HEK293 (cell line): Measurements from ENCODE around the gene EIF4G3.

ENCODE experiments used
- CTCF ChIA-PET: fragments of 350-600 bp; formaldehyde crosslinking; extraction: SDS; loops from one replicate; lab custom pipeline; 2021; ENCODE audit warnings: antibody characterized with exemption; lab: Yijun Ruan, JAX
- POLR2A ChIA-PET: fragments of 300-600 bp; formaldehyde crosslinking; extraction: SDS; loops from one replicate; lab custom pipeline; 2020; ENCODE audit warnings: antibody characterized with exemption, inconsistent platforms; lab: Yijun Ruan, JAX
- H3K27ac ChIP-seq: fragments of 200-500 bp; sonication (Bioruptor generic); 2 replicates; pipeline ENCODE4 v1.5.1; 2014; ENCODE audit warnings: low read depth, low read length, control low read depth, inconsistent platforms; ENCODE audit errors: extremely low read depth
- H3K36me3 ChIP-seq, 2 experiments: fragments of 200-500 bp in 1 of 2; sonication (Bioruptor generic) in 1 of 2; 1 replicate in 1 of 2; 2 replicates in 1 of 2; pipeline ENCODE4 v1.5.1; 2014 to 2017; ENCODE audit warnings: inconsistent platforms in 2 of 2, low read length in 2 of 2; ENCODE audit not compliant: control insufficient read depth in 2 of 2, insufficient read depth in 1 of 2
- H3K4me1 ChIP-seq: fragments of 200-500 bp; sonication (Bioruptor generic); 2 replicates; pipeline ENCODE4 v1.5.1; 2014; ENCODE audit warnings: mild to moderate bottlenecking, low read length, inconsistent platforms; ENCODE audit not compliant: control insufficient read depth, insufficient read depth
- H3K4me3 ChIP-seq: 2 replicates; pipeline ENCODE4 v1.5.1; 2011; ENCODE audit warnings: low read depth, mild to moderate bottlenecking, control low read depth, low read length, moderate library complexity
- H3K9me3 ChIP-seq: fragments of 200-500 bp; sonication (Bioruptor generic); 2 replicates; pipeline ENCODE4 v1.5.1; 2014; ENCODE audit warnings: low read depth, low read length, inconsistent platforms; ENCODE audit not compliant: control insufficient read depth, insufficient read depth
- GLIS1 ChIP-seq: fragments of 450-650 bp; formaldehyde crosslinking; IDR thresholded peaks from 2 replicates; pipeline ENCODE4 v1.5.1; 2016; ENCODE audit warnings: missing biosample characterization, missing genetic modification characterization
- HOXD13 ChIP-seq: sonication (generic); formaldehyde crosslinking; IDR thresholded peaks from 2 replicates; pipeline ENCODE4 v1.8.0; 2022; ENCODE audit warnings: missing genetic modification reagents, borderline replicate concordance
- KLF9 ChIP-seq: fragments of 450-650 bp; formaldehyde crosslinking; IDR thresholded peaks from 2 replicates; pipeline ENCODE4 v1.5.1; 2016; ENCODE audit warnings: missing biosample characterization, missing genetic modification characterization, low read depth
- MZF1 ChIP-seq: fragments of 450-650 bp; formaldehyde crosslinking; IDR thresholded peaks from 2 replicates; pipeline ENCODE4 v1.5.1; 2017; ENCODE audit warnings: missing biosample characterization, missing genetic modification characterization, borderline replicate concordance
- OSR2 ChIP-seq: fragments of 450-650 bp; formaldehyde crosslinking; IDR thresholded peaks from 2 replicates; pipeline ENCODE4 v1.5.1; 2016; ENCODE audit warnings: missing biosample characterization, missing genetic modification characterization
- PRDM10 ChIP-seq: fragments of 450-650 bp; formaldehyde crosslinking; IDR thresholded peaks from 2 replicates; pipeline ENCODE4 v1.5.1; 2016; ENCODE audit warnings: missing biosample characterization, missing genetic modification characterization
- PRDM6 ChIP-seq: fragments of 450-650 bp; formaldehyde crosslinking; IDR thresholded peaks from 2 replicates; pipeline ENCODE4 v1.5.1; 2017; ENCODE audit warnings: missing biosample characterization, missing genetic modification characterization
- REST ChIP-seq: fragments of 450-650 bp; formaldehyde crosslinking; IDR thresholded peaks from 2 replicates; pipeline ENCODE4 v1.5.1; 2016; ENCODE audit warnings: missing biosample characterization, missing genetic modification characterization
- SP2 ChIP-seq: fragments of 450-650 bp; formaldehyde crosslinking; IDR thresholded peaks from 2 replicates; pipeline ENCODE4 v1.5.1; 2016; ENCODE audit warnings: missing biosample characterization, missing genetic modification characterization
- YY1 ChIP-seq: fragments of 450-650 bp; formaldehyde crosslinking; IDR thresholded peaks from 2 replicates; pipeline ENCODE4 v1.5.1; 2018; ENCODE audit warnings: missing biosample characterization, missing genetic modification characterization
- YY2 ChIP-seq: fragments of 450-650 bp; formaldehyde crosslinking; IDR thresholded peaks from 2 replicates; pipeline ENCODE4 v1.5.1; 2016; ENCODE audit warnings: missing biosample characterization, missing genetic modification characterization
- ZBTB6 ChIP-seq: fragments of 450-650 bp; formaldehyde crosslinking; IDR thresholded peaks from 2 replicates; pipeline ENCODE4 v1.5.1; 2017; ENCODE audit warnings: missing biosample characterization, missing genetic modification characterization
- ZBTB8A ChIP-seq: fragments of 450-650 bp; formaldehyde crosslinking; IDR thresholded peaks from 2 replicates; pipeline ENCODE4 v1.5.1; 2016; ENCODE audit warnings: missing biosample characterization, missing genetic modification characterization
- ZIC2 ChIP-seq: fragments of 450-650 bp; formaldehyde crosslinking; IDR thresholded peaks from 2 replicates; pipeline ENCODE4 v1.5.1; 2016; ENCODE audit warnings: missing biosample characterization, missing genetic modification characterization
- ZNF114 ChIP-seq: fragments of 450-650 bp; formaldehyde crosslinking; IDR thresholded peaks from 2 replicates; pipeline ENCODE4 v1.5.0; 2017; ENCODE audit warnings: missing biosample characterization, missing genetic modification characterization
- ZNF121 ChIP-seq: fragments of 450-650 bp; formaldehyde crosslinking; IDR thresholded peaks from 2 replicates; pipeline ENCODE4 v1.5.1; 2016; ENCODE audit warnings: missing biosample characterization, missing genetic modification characterization
- ZNF223 ChIP-seq: fragments of 450-650 bp; formaldehyde crosslinking; IDR thresholded peaks from 2 replicates; pipeline ENCODE4 v1.5.1; 2016; ENCODE audit warnings: missing biosample characterization, missing genetic modification characterization
- ZNF311 ChIP-seq: fragments of 450-650 bp; formaldehyde crosslinking; IDR thresholded peaks from 2 replicates; pipeline ENCODE4 v1.5.1; 2017; ENCODE audit warnings: missing biosample characterization, missing genetic modification characterization, borderline replicate concordance
- ZNF324 ChIP-seq: fragments of 450-650 bp; formaldehyde crosslinking; IDR thresholded peaks from 2 replicates; pipeline ENCODE4 v1.5.1; 2016; ENCODE audit warnings: missing biosample characterization, missing genetic modification characterization
- ZNF362 ChIP-seq: fragments of 450-650 bp; formaldehyde crosslinking; IDR thresholded peaks from 2 replicates; pipeline ENCODE4 v1.5.1; 2016; ENCODE audit warnings: missing biosample characterization, missing genetic modification characterization
- ZNF394 ChIP-seq: fragments of 450-650 bp; formaldehyde crosslinking; IDR thresholded peaks from 2 replicates; pipeline ENCODE4 v1.5.1; 2016; ENCODE audit warnings: missing biosample characterization, missing genetic modification characterization, mild to moderate bottlenecking, moderate library complexity, borderline replicate concordance
- ZNF548 ChIP-seq: fragments of 450-650 bp; formaldehyde crosslinking; IDR thresholded peaks from 2 replicates; pipeline ENCODE4 v1.5.1; 2016; ENCODE audit warnings: missing biosample characterization, missing genetic modification characterization
- ZNF549 ChIP-seq: fragments of 450-650 bp; IDR thresholded peaks from 2 replicates; pipeline ENCODE4 v1.5.1; 2018; ENCODE audit warnings: missing biosample characterization, missing genetic modification characterization, mild to moderate bottlenecking, inconsistent platforms, moderate library complexity
- ZNF555 ChIP-seq: fragments of 450-650 bp; formaldehyde crosslinking; conservative IDR thresholded peaks from 2 replicates; pipeline ENCODE4 v1.5.1; 2017; ENCODE audit warnings: missing biosample characterization, mild to moderate bottlenecking, missing genetic modification characterization, inconsistent platforms
- ZNF654 ChIP-seq: fragments of 450-650 bp; formaldehyde crosslinking; IDR thresholded peaks from 2 replicates; pipeline ENCODE4 v1.5.1; 2016; ENCODE audit warnings: low read depth, missing biosample characterization, missing genetic modification characterization
- ZNF658 ChIP-seq: fragments of 450-650 bp; formaldehyde crosslinking; IDR thresholded peaks from 2 replicates; pipeline ENCODE4; 2016; ENCODE audit warnings: missing biosample characterization, missing genetic modification characterization
- ZNF707 ChIP-seq: fragments of 450-650 bp; formaldehyde crosslinking; IDR thresholded peaks from 2 replicates; pipeline ENCODE4 v1.5.1; 2016; ENCODE audit warnings: missing biosample characterization, missing genetic modification characterization
- ZNF792 ChIP-seq: fragments of 450-650 bp; formaldehyde crosslinking; IDR thresholded peaks from 2 replicates; pipeline ENCODE4 v1.5.1; 2016; ENCODE audit warnings: missing biosample characterization, missing genetic modification characterization

EIF4G3 gene

GRCh38 chr1:21077085-21077484 lies 99.6 kb downstream of the EIF4G3 start:
- Histone ChIP-seq H3K4me3 (no peak overlapping the region), H3K27ac (no peak overlapping the region), H3K9me3 (no peaks in the 10 kb centered on the region), H3K36me3 (peaks cover under 1 to 17% of the 10 kb centered on the region in 2 experiments; a peak in 2 of 3 replicates), H3K4me1 (no peaks in the 10 kb centered on the region)
- TF ChIP-seq ZNF658: no peak
- no peak for TF ChIP-seq YY2 (tag by site-specific recombination)
- TF ChIP-seq KLF9 (tag by site-specific recombination): no peak
- TF ChIP-seq ZNF548 (tag by site-specific recombination): no peak
- TF ChIP-seq ZNF223 (tag by site-specific recombination): no peak
- TF ChIP-seq SP2: no peak
- no peak for TF ChIP-seq YY1 (tag by site-specific recombination)
- no peak for TF ChIP-seq ZNF555
- TF ChIP-seq REST (tag by site-specific recombination): no peak
- TF ChIP-seq ZNF311 (tag by site-specific recombination): no peak
- 0 out of 2 replicates have a peak, but pooled peaks have one; percentile 39 for TF ChIP-seq ZNF362
- no peak for TF ChIP-seq ZNF707
- TF ChIP-seq PRDM6: no peak
- peak; percentile 50 for TF ChIP-seq PRDM10 (tag by site-specific recombination)
- no peak for TF ChIP-seq MZF1 (tag by site-specific recombination)
- TF ChIP-seq HOXD13 (CRISPR knock-in tag): no peak
- no peak for TF ChIP-seq ZNF549 (tag by site-specific recombination)
- TF ChIP-seq ZIC2 (tag by site-specific recombination): peak; percentile 64
- TF ChIP-seq ZNF114: no peak
- TF ChIP-seq GLIS1 (tag by site-specific recombination): peak; percentile 51
- 0 out of 2 replicates have a peak, but pooled peaks have one; percentile 31 for TF ChIP-seq ZNF394 (tag by site-specific recombination)
- no peak for TF ChIP-seq ZNF792 (tag by site-specific recombination)
- no peak for TF ChIP-seq ZBTB8A (tag by site-specific recombination)
- TF ChIP-seq ZNF654 (tag by site-specific recombination): no peak
- peak; percentile 68 for TF ChIP-seq OSR2
- no peak for TF ChIP-seq ZBTB6 (tag by site-specific recombination)
- TF ChIP-seq ZNF121 (tag by site-specific recombination): peak; percentile 93
- no peak for TF ChIP-seq ZNF324
- CTCF ChIA-PET: no interaction called here
- POLR2A ChIA-PET: no interaction called here
